ENCODE results near the gene EPHA3. TPM values are rescaled to one million over a fixed set of nuclear protein-coding genes. Genes with fewer than 3 reads are reported as not detected.

EPHA3 gene
- total and polyA plus RNA-seq, 10 of the 15 experiments (the other 5 are each of a cell fraction or from before 2014, with no cell fraction given): 0.03 to 39.0 (median 0.07) TPM; not detected in 4

GRCh38 chr3:89264037-89264560 lies 156.7 kb downstream of the EPHA3 start:
- ChIA-PET CTCF (no interaction called here), POLR2A (interaction anchor here (0.6 kb wide), 1 partner anchor 61 kb away, joined by 3 read pairs; no protein-coding TSS in a partner anchor), RAD21 (ENCODE audit: unreplicated experiment) (no interaction called here), SMC1A (ENCODE audit: uncharacterized antibody, unreplicated experiment) (no interaction called here)
- DNase-seq (ENCODE audit: low read depth, low spot score) (no peak), FAIRE-seq (no peak), ATAC-seq (no peak)
- WGBS (ENCODE audit: insufficient coverage, insufficient replicate concordance, low lambda C conversion rate, missing lambda C conversion rate): 28% methylated on average over 6 of the region's 6 CpGs
- Histone ChIP-seq H3K79me2 (ENCODE audit: control insufficient read depth, insufficient read depth, low read length) (no peaks in the 10 kb centered on the region), H2AFZ (ENCODE audit: control insufficient read depth, low read depth, low read length) (no peak overlapping the region), H3K4me2 (ENCODE audit: control insufficient read depth, insufficient read depth) (no peak overlapping the region), H3K4me3 (no peak overlapping the region), H3K27me3 (replicated peaks in 1 of 2; ENCODE audit: control insufficient read depth in 2 of 2, insufficient read depth in 2 of 2, low read length in 1 of 2) (no peaks in the 10 kb centered on the region), H3K27ac (ENCODE audit: control insufficient read depth, insufficient read depth) (no peak overlapping the region), H3K4me1 (ENCODE audit: control insufficient read depth, insufficient read depth, low read length) (no peaks in the 10 kb centered on the region), H4K20me1 (ENCODE audit: control insufficient read depth, insufficient read depth) (no peaks in the 10 kb centered on the region), H3K9ac (ENCODE audit: control insufficient read depth, insufficient read depth, low read length) (no peak overlapping the region), H3K36me3 (ENCODE audit: control insufficient read depth in 2 of 2, insufficient read depth in 2 of 2, low read length in 1 of 2) (no peaks in the 10 kb centered on the region), H3K9me3 (replicated peaks; ENCODE audit: control insufficient read depth, insufficient read depth, low read length) (no peaks in the 10 kb centered on the region)
- BruUV-seq (replicated peaks): no TSS peak
- in situ Hi-C loops (cut with MboI): no loop called here
- intact Hi-C loops (cut with micrococcal nuclease; ENCODE audit: unreplicated experiment): no loop called here
- no peak for TF ChIP-seq RCOR1 (conservative IDR thresholded peaks at IDR 0.05; ENCODE audit: low read depth, low read length)
- TF ChIP-seq SUPT20H (IDR thresholded peaks at IDR 0.05; ENCODE audit: borderline replicate concordance, control insufficient read depth, low read depth, low read length): no peak
- no peak for TF ChIP-seq IKZF1 (conservative IDR thresholded peaks at IDR 0.05)
- no peak for TF ChIP-seq BCLAF1 (IDR thresholded peaks at IDR 0.05)
- no peak for TF ChIP-seq CBX3 (IDR thresholded peaks at IDR 0.05; ENCODE audit: borderline replicate concordance, low read depth)
- TF ChIP-seq BACH1 (IDR thresholded peaks at IDR 0.05; ENCODE audit: borderline replicate concordance): no peak
- no peak for TF ChIP-seq NKRF (conservative IDR thresholded peaks at IDR 0.05)
- no peak for TF ChIP-seq TARDBP (IDR thresholded peaks at IDR 0.05; ENCODE audit: borderline replicate concordance)
- TF ChIP-seq ZNF592 (IDR thresholded peaks at IDR 0.05): no peak
- no peak for TF ChIP-seq JUNB (IDR thresholded peaks at IDR 0.05)
- TF ChIP-seq CTCF (IDR thresholded peaks at IDR 0.05 in 2 of 3, conservative IDR thresholded peaks at IDR 0.05 in 1 of 3; ENCODE audit: control insufficient read depth in 2 of 3, extremely low read depth in 1 of 3, insufficient read depth in 1 of 3, low read depth in 3 of 3, low read length in 3 of 3): no peak
- no peak for TF ChIP-seq NFYA (IDR thresholded peaks at IDR 0.05; ENCODE audit: borderline replicate concordance, low read depth, low read length)
- TF ChIP-seq MYC (IDR thresholded peaks at IDR 0.05; ENCODE audit: insufficient read depth, insufficient read length, insufficient replicate concordance, low read length, severe bottlenecking): no peak

All from GM12878 (cell line).